Peyer's patch (tissue), 4 donors: ENCODE data around the gene GNAQ. TPM values are rescaled to one million over a fixed set of nuclear protein-coding genes. Genes with fewer than 3 reads are reported as not detected.

Experiments
- DNase-seq, 3 donors: peaks; one replicate each; pipeline ENCODE4 v3.0.0-alpha.2; 2017 to 2019
- H3K27ac ChIP-seq, 4 donors: fragments of 200-600 bp; sonication (generic); one replicate each; pipeline ENCODE4 v1.5.1; 2016 to 2019
- H3K27me3 ChIP-seq, 2 donors: fragments of 200-600 bp; sonication (generic); one replicate each; pipeline ENCODE4 v1.5.1; 2019
- H3K36me3 ChIP-seq, 3 donors: fragments of 200-600 bp; sonication (generic); one replicate each; pipeline ENCODE4 v1.5.1; 2016 to 2019
- H3K4me1 ChIP-seq, 4 donors: fragments of 200-600 bp; sonication (generic); one replicate each; pipeline ENCODE4 v1.5.1; 2016 to 2019
- H3K4me3 ChIP-seq, 4 donors: fragments of 200-600 bp; sonication (generic); 1 replicate in 3 of 4; 2 replicates in 1 of 4; pipeline ENCODE4 v1.5.1; 2016 to 2019; ENCODE audit warnings: mild to moderate bottlenecking in 1 of 4
- H3K9me3 ChIP-seq, 4 donors: fragments of 200-600 bp; sonication (generic); one replicate each; pipeline ENCODE4 v1.5.1; 2016 to 2019; ENCODE audit warnings: mild to moderate bottlenecking in 1 of 4
- POLR2A ChIP-seq, 2 donors: fragments of 450-650 bp; IDR thresholded peaks; one replicate each; pipeline ENCODE4 v1.5.1; 2017; ENCODE audit warnings: antibody characterized with exemption in 2 of 2, mild to moderate bottlenecking in 2 of 2, moderate library complexity in 2 of 2
- total RNA-seq, 4 donors: library from RNA; depleted of rRNA; stranded (reverse); fragments of >200 nt; gene quantifications; one replicate each; pipeline ENCODE4 v1.1.0, GENCODE V29; 2016
- TF ChIP-seq, protein P1 (sequence below), 6 experiments: fragments of 450-650 bp in 4 of 6; fragments of 200-600 bp in 2 of 6; sonication (generic) in 1 of 6; IDR thresholded peaks; one replicate each; pipeline ENCODE4 v1.5.1; 2017 to 2019; ENCODE audit warnings: antibody characterized with exemption in 6 of 6, mild to moderate bottlenecking in 3 of 6, moderate library complexity in 1 of 6

GNAQ gene
- total RNA-seq, 4 donors from 2014 or later: 28.7 to 45.4 (median 33.5) TPM

DNA sequence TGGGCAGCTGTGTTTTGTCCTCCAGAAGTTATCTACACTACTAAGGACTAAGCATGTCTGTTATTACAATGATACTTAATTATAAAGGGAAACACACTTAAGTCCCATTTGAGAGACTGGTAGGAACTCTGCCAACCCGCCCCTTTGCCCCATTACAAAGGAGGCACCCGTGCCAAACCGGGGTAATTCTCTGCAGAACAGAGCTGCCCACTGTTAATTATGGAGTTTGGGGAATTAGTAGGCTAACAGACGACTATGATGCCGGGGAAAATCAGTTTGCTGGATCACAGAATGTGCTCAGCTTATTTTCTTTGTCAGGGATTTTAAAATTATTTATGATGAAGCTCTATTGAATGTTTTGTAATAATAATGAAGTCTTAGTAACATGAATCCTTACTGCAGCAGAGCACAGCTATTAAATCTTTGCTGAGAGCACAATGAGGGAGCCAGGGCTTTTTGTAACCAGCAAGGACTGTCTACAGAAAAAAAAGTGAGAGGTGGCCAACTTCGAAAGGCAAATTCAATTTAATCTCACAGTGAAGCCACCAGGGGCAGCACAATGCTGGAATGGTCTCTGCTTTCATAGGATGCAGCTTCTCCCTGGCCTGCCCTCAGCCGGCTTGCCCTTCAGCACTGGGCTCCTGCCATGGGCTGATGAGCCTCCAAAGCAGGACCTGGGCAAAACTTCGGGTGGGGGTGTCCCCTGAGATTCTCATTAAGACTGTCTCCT is 134.5 kb downstream of the GNAQ start:
- TF ChIP-seq POLR2A (IDR thresholded peaks at IDR 0.05): no peak
- TF ChIP-seq, protein P1, sequence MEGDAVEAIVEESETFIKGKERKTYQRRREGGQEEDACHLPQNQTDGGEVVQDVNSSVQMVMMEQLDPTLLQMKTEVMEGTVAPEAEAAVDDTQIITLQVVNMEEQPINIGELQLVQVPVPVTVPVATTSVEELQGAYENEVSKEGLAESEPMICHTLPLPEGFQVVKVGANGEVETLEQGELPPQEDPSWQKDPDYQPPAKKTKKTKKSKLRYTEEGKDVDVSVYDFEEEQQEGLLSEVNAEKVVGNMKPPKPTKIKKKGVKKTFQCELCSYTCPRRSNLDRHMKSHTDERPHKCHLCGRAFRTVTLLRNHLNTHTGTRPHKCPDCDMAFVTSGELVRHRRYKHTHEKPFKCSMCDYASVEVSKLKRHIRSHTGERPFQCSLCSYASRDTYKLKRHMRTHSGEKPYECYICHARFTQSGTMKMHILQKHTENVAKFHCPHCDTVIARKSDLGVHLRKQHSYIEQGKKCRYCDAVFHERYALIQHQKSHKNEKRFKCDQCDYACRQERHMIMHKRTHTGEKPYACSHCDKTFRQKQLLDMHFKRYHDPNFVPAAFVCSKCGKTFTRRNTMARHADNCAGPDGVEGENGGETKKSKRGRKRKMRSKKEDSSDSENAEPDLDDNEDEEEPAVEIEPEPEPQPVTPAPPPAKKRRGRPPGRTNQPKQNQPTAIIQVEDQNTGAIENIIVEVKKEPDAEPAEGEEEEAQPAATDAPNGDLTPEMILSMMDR (IDR thresholded peaks at IDR 0.05): peak in 2 of 6 experiments; percentile 4 to 8
- H3K9me3 ChIP-seq: no peaks in the 10 kb centered on the region
- no peak overlapping the region for H3K27ac ChIP-seq
- H3K36me3 ChIP-seq: peaks cover 0 to 3% (median 0%) of the 10 kb centered on the region in 3 donors
- H3K4me3 ChIP-seq: no peak overlapping the region
- no peaks in the 10 kb centered on the region for H3K27me3 ChIP-seq
- no peaks in the 10 kb centered on the region for H3K4me1 ChIP-seq
- DNase-seq: no peak

DNA sequence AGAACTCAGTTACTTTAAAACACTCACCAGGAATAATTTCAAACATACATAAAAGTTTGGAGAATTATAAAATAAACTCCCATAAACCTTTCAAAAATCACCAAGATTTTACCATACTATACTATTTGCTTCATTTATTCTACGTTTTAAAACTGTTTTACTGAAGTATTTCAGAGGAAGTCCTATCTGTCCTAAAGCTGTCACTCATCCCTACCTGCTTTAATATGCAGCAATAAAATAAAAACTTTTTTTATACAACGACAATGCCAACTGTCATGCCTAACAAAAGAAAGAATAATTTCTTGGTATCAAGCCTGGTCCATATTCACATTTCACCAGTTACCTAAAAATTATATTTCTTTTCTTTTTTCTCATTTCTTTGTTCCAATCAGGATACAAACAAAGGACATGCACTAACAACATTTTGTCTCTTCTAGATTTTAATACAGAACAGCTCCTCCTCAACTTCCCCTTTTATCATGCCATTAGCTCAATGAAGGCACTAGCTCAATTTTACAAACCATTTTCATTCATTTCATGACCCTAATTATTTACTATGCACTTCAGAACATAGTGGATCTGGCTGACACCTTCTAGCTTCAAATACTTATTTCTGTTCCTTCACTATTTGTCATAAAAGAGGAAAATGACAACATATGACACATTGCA is 135.2 kb downstream of the GNAQ start:
- TF ChIP-seq, protein P1 (IDR thresholded peaks at IDR 0.05): no peak
- no peak for TF ChIP-seq POLR2A (IDR thresholded peaks at IDR 0.05)
- Histone ChIP-seq H3K4me1 (no peaks in the 10 kb centered on the region), H3K9me3 (no peaks in the 10 kb centered on the region), H3K27ac (no peak overlapping the region), H3K27me3 (no peaks in the 10 kb centered on the region), H3K4me3 (no peak overlapping the region), H3K36me3 (peaks cover 0 to 3% (median 0%) of the 10 kb centered on the region in 3 donors)
- DNase-seq: no peak

GRCh38 chr9:77893706-77894105 is 137.9 kb downstream of the GNAQ start:
- Histone ChIP-seq H3K4me3 (no peak overlapping the region), H3K36me3 (peaks cover 0 to 3% (median 0%) of the 10 kb centered on the region in 3 donors), H3K27me3 (no peaks in the 10 kb centered on the region), H3K4me1 (no peaks in the 10 kb centered on the region), H3K27ac (no peak overlapping the region), H3K9me3 (no peaks in the 10 kb centered on the region)
- no peak for TF ChIP-seq POLR2A (IDR thresholded peaks at IDR 0.05)
- TF ChIP-seq, protein P1 (IDR thresholded peaks at IDR 0.05): no peak
- no peak for DNase-seq

DNA sequence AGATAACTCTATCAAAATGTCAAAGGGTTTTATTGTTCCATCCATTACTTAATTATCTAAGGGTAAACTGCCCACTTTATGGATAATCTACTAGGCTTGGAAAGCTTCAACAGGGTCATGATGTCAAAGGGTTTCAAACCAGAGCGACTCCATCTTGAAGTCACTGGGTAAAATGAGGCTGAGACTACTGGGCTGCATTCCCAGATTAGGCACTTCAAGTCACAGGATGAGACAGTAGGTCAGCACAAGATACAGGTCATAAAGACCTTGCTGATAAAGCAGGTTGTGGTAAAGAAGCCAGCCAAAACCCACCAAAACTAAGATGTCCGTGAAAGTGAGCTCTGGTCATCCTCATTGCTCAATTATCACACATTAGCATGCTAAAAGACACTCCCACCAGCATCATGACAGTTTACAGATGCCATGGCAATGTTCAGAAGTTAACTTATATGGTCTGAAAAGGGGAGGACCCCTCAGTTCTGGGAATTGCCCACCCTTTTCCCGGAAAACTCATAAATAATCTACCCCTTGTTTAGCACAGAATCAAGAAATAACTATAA is 138.6 kb downstream of the GNAQ start:
- Histone ChIP-seq H3K9me3 (no peaks in the 10 kb centered on the region), H3K4me1 (no peaks in the 10 kb centered on the region), H3K27me3 (no peaks in the 10 kb centered on the region), H3K4me3 (no peak overlapping the region), H3K36me3 (peaks cover 0 to 3% (median 0%) of the 10 kb centered on the region in 3 donors), H3K27ac (no peak overlapping the region)
- no peak for TF ChIP-seq POLR2A (IDR thresholded peaks at IDR 0.05)
- TF ChIP-seq, protein P1 (IDR thresholded peaks at IDR 0.05): no peak
- DNase-seq: no peak

GRCh38 chr9:77892171-77892570 is 139.4 kb downstream of the GNAQ start:
- Histone ChIP-seq H3K36me3 (peaks cover 0 to 3% (median 0%) of the 10 kb centered on the region in 3 donors), H3K4me3 (no peak overlapping the region), H3K9me3 (no peaks in the 10 kb centered on the region), H3K4me1 (no peaks in the 10 kb centered on the region), H3K27me3 (no peaks in the 10 kb centered on the region), H3K27ac (no peak overlapping the region)
- no peak for TF ChIP-seq POLR2A (IDR thresholded peaks at IDR 0.05)
- TF ChIP-seq, protein P1 (IDR thresholded peaks at IDR 0.05): no peak
- no peak for DNase-seq
